Stimulated activated memory B cell treated with anti-CD40 and anti-IgM and Interleukin-4, amounts not matched to agents 10 μg/mL and 1 μg/mL and 100 μg/mL, for 72 hours (primary cell): ENCODE measurements around the gene LRRC73.
"Not testable (repeated sequence)": the region's sequence is repeated elsewhere in the genome, so short reads cannot be mapped to it uniquely, and the experiment has no call there.

Experiments
- ATAC-seq: fragments of 150-1000 bp; cut with Tn5 transposase; 2 replicates; pipeline ENCODE4 v1.10.0; 2021
- H3K27ac Mint-ChIP-seq: one replicate; pipeline ENCODE4 v1.8.0; 2022; ENCODE audit warnings: mild to moderate bottlenecking, mixed read lengths
- H3K27me3 Mint-ChIP-seq: one replicate; pipeline ENCODE4 v1.8.0; 2022; ENCODE audit warnings: mixed read lengths
- H3K36me3 Mint-ChIP-seq: one replicate; pipeline ENCODE4 v1.8.0; 2022; ENCODE audit warnings: mixed read lengths
- H3K4me1 Mint-ChIP-seq: one replicate; pipeline ENCODE4 v1.8.0; 2022; ENCODE audit warnings: mixed read lengths
- H3K4me3 Mint-ChIP-seq: one replicate; pipeline ENCODE4 v1.8.0; 2022; ENCODE audit warnings: mild to moderate bottlenecking, moderate library complexity, mixed read lengths
- H3K9me3 Mint-ChIP-seq: one replicate; pipeline ENCODE4 v1.8.0; 2022; ENCODE audit warnings: mixed read lengths

LRRC73 gene

DNA sequence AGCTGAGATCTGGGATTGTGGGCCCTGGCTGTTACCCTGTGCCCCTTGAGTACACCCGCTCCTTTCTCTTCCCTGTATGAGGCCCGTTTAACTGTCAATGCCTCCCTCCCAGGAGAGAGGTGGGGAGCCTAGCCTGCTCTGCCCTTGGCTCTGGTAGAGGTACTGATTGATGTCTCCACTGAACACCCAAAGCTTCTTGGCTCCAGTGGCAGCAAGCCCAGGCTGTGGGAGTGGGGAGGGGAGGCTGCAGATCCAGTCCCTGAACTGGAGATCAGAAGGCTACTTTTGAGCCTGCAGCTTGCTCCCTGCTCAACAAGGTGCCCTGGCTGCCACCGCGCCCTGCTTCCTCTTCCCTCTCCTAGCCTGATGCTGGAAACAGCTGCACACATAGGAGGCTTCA, 7.5 kb downstream of the LRRC73 start:
- no peaks in the 10 kb centered on the region for H3K9me3 Mint-ChIP-seq
- H3K4me3 Mint-ChIP-seq: no peak overlapping the region
- H3K36me3 Mint-ChIP-seq: peaks cover 60% of the 10 kb centered on the region
- peaks cover 4% of the 10 kb centered on the region for H3K27me3 Mint-ChIP-seq
- ATAC-seq: no peak
- no peak overlapping the region for H3K27ac Mint-ChIP-seq
- peaks cover 16% of the 10 kb centered on the region for H3K4me1 Mint-ChIP-seq

DNA sequence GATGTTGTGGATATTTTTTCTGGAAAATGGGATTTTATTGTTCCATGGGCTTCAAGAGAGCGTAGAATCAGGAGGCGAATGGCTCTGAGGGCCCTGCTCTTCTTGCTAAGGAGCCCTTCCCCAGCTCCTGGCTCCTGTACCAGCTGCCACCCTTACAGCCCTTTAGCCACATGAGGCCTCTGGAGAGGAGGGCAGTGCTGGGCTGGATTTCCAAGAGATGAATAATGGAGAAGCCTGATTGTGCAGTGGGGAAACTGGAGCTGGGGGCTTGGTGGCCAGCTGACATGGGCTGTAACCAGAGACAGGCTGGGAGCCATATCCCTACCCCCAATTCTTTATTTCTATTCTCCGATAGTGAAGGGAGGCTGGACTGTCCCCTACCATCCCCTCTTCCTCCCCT, 9.2 kb downstream of the LRRC73 start:
- H3K27ac Mint-ChIP-seq: no peak overlapping the region
- no peak for ATAC-seq
- no peak overlapping the region for H3K4me3 Mint-ChIP-seq
- no peaks in the 10 kb centered on the region for H3K27me3 Mint-ChIP-seq
- no peaks in the 10 kb centered on the region for H3K9me3 Mint-ChIP-seq
- H3K36me3 Mint-ChIP-seq: peaks cover 52% of the 10 kb centered on the region
- H3K4me1 Mint-ChIP-seq: no peaks in the 10 kb centered on the region

DNA sequence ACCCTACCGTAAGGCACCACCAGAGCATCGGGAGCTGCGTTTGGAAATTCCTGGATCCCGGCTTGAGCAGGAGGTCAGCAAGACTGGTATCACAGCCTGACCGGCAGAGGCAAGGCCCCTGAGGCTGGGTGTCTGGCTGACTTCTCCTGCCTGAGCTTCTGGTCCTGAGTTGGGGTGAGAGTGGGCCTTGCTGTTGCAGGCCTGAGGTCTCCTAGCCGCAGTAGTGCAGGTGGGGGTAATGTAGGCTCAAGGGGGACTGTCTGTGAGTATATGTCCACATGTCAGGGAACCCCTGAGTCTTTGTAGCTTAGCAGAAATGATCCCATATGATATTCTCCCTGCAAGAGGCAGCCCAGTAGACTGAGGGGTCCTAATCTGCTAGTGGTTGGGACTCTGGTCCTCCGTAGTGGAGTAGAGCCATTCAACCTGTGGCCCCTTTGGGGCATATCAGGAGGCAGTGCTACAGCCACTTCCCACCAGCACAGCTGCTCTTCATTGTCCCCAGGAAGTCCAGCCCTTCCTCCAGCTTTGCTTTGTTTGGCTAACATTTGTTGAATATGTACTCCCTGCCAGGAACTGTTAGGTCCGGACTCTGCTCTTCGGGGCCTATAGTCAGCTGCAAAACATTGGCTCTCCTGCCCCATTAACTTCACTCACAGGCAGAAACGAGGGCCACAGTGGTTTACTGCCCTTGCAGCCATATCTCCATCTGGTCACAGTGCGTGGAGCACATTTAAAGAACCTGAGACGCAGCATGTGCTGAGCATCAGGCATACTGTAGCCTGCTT, 10.9 kb downstream of the LRRC73 start:
- Mint-ChIP-seq H3K27me3 (no peaks in the 10 kb centered on the region), H3K27ac (no peak overlapping the region), H3K9me3 (no peaks in the 10 kb centered on the region), H3K36me3 (peaks cover 52% of the 10 kb centered on the region), H3K4me3 (no peak overlapping the region), H3K4me1 (peaks cover 7% of the 10 kb centered on the region)
- no peak for ATAC-seq

DNA sequence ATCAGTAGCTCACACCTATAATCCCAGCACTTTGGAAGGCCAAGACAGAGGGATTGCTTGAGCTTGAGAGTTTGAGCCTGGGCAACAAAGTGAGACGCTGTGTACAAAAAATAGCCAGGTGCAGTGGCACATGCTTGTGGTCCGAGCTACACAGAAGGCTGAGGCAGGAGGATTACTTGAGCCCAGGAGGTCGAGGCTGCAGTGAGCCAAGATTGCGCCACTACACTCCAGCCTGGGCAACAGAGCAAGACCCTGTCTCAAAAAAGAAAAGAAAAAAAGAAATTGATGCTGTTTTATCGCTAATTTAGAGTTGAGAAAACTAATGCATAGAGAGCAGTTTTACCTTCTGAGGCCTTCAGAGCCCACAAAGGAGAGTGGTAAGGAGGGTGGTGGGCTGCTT, 11.9 kb downstream of the LRRC73 start:
- not testable (repeated sequence) for ATAC-seq, H3K9me3 Mint-ChIP-seq, H3K27me3 Mint-ChIP-seq, H3K27ac Mint-ChIP-seq, H3K4me3 Mint-ChIP-seq, H3K4me1 Mint-ChIP-seq
- H3K36me3 Mint-ChIP-seq: peaks cover 45% of the 10 kb centered on the region

DNA sequence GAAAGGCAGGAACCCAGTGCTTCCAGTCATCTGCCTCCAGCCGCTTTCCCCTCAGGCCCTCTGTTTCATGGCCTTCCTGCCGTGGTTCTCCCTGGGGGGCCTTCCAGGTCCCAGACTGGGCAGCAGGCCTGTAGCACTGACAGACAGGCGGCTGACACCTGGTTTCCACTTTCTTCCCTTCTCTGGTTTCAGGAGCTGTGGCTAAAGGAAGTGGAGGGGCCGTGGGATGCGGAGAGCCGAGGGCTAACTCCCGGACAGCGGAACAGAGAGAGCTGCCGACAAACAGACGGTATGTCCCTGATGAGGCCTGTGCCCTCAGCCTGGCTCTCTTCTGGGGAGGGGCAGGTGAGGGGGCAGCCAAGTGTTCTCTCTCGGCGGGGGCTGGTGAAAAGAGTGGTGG, 12.5 kb downstream of the LRRC73 start:
- peaks cover 39% of the 10 kb centered on the region for H3K36me3 Mint-ChIP-seq
- ATAC-seq: no peak
- no peak overlapping the region for H3K27ac Mint-ChIP-seq
- no peaks in the 10 kb centered on the region for H3K9me3 Mint-ChIP-seq
- H3K27me3 Mint-ChIP-seq: no peaks in the 10 kb centered on the region
- H3K4me1 Mint-ChIP-seq: peaks cover 7% of the 10 kb centered on the region
- no peak overlapping the region for H3K4me3 Mint-ChIP-seq

DNA sequence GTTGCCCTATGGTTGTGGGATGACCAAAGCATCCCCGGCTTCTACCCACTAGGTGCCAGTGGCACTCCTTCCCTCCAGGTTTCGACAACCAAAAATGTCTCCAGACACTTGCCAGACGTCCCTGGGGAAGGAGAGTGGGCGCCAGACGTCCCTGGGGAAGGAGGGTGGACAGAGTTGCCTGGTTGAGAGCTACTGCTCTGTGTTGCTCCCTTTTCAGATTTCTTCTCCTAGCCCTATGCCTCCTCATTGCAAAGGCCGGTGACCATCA, 13.1 kb downstream of the LRRC73 start:
- Mint-ChIP-seq H3K36me3 (peaks cover 33% of the 10 kb centered on the region), H3K4me1 (peaks cover 7% of the 10 kb centered on the region)

DNA sequence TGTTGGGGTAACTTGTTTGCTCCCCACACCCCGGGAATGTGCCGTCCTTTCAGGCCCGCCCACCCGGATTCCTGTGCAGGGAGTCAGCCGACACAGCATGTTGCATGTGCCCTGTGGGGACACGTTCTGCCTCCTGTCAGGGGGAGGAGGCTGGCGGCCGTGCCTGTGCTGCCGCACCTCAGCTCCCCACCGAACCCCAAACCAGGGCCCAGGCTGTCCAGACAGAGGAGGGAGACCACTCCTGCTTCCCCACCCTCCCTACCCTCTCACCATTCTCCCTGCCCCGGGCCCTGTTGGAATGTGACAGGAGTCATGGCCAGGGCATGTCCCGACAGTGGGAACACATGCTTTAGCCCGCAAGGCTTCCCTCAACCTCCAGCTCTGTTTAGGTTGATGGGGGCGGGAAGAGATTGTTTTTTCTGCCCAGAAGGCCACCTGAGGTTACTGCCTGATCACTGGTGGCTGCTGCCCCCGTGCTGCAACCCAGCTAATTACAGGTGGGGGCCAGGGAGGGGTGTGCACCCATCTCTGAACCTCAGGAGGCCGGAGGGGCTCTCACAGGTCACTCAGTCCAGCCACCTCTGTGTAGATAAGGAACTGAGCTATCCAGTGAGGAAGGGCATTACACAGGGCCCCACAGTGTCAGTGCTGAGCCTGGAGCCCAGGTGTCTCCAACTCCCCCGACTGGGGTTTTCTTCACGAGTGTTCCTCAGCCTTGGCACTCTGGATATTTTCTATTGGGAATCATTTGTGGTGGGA, 13.6 kb downstream of the LRRC73 start:
- no peak overlapping the region for H3K27ac Mint-ChIP-seq
- no peaks in the 10 kb centered on the region for H3K27me3 Mint-ChIP-seq
- peaks cover 28% of the 10 kb centered on the region for H3K36me3 Mint-ChIP-seq
- H3K4me3 Mint-ChIP-seq: no peak overlapping the region
- ATAC-seq: no peak
- H3K4me1 Mint-ChIP-seq: peaks cover 7% of the 10 kb centered on the region
- no peaks in the 10 kb centered on the region for H3K9me3 Mint-ChIP-seq

More for the DNA sequence above, 13.1 kb downstream of the LRRC73 start:
- no peaks in the 10 kb centered on the region for H3K9me3 Mint-ChIP-seq
- no peak for ATAC-seq
- H3K27ac Mint-ChIP-seq: no peak overlapping the region
- no peaks in the 10 kb centered on the region for H3K27me3 Mint-ChIP-seq
- H3K4me3 Mint-ChIP-seq: no peak overlapping the region

DNA sequence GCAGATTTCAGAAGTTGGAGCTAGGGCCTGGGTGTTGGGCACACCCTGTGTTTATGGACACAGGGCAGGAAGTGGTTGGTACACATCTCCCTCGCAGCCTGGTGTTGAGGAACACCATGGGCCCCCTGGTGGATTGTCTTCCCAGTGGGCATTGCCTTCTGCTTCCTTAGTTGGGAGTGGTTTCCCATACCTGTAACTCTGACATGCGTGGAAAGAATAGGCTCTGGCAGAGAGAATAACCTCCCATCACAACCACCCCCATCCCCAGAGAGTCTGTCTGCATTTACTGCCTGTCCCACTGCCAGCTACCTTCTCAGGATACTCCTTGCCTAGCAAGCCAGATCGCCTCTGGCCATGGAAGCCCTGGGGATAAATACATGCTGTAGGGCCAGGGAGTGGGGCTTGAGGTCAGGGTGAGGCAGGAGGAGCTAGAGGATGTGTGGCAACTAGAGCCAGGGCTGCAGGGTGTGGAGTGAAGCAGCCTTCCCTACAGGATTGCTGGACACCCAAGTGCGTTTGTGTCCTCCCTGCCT, 14.7 kb downstream of the LRRC73 start:
- peaks cover 18% of the 10 kb centered on the region for H3K36me3 Mint-ChIP-seq
- peak overlapping the region; percentile 29 for H3K27ac Mint-ChIP-seq
- no peaks in the 10 kb centered on the region for H3K27me3 Mint-ChIP-seq
- no peak for ATAC-seq
- H3K4me1 Mint-ChIP-seq: peaks cover 7% of the 10 kb centered on the region
- H3K4me3 Mint-ChIP-seq: no peak overlapping the region
- no peaks in the 10 kb centered on the region for H3K9me3 Mint-ChIP-seq

DNA sequence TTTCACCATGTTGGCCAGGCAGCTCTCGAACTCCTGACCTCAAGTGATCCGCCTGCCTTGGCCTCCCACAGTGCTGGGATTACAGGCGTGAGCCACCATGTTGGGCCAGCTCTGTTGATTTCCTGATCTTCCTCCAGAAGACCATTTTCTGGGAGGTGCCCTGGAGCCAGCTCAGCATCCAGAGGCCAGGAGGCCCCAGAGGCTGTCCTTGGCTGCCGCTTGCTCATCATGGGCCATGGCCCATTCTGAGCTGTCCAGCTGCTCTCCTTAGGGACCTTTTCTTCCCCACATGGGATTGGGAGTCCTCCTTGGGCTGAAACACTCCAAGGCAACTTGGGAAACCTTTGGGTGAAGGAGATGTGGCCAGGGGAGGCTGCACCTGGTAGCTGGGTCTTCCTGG, 15.4 kb downstream of the LRRC73 start:
- no peak for ATAC-seq
- Mint-ChIP-seq H3K36me3 (peaks cover 19% of the 10 kb centered on the region), H3K27me3 (no peaks in the 10 kb centered on the region), H3K4me1 (peaks cover 12% of the 10 kb centered on the region), H3K4me3 (no peak overlapping the region), H3K27ac (peak overlapping the region; percentile 29), H3K9me3 (no peaks in the 10 kb centered on the region)

DNA sequence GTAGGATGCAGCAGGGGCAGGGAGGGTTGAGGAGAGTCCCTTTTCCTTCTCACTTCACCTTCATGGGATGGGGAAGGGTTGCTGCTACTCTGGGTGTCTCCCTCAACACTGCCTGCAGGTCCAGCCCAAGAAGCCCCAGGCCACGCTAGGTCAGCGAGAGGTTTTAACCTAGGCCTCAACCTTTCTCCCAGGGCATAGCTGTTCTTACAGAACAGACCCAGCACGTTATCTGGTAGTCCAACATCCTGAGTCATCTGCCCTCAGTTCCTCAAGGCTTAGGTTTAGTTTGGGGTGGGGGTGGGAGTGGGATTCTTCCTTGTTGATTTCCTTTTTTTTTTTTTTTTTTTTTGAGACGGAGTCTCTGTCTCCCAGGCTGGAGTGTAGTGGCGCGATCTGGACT, 15.8 kb downstream of the LRRC73 start:
- Mint-ChIP-seq H3K9me3 (no peaks in the 10 kb centered on the region), H3K4me3 (no peak overlapping the region), H3K36me3 (peaks cover 15% of the 10 kb centered on the region), H3K27ac (no peak overlapping the region), H3K27me3 (no peaks in the 10 kb centered on the region), H3K4me1 (peaks cover 14% of the 10 kb centered on the region)
- no peak for ATAC-seq

DNA sequence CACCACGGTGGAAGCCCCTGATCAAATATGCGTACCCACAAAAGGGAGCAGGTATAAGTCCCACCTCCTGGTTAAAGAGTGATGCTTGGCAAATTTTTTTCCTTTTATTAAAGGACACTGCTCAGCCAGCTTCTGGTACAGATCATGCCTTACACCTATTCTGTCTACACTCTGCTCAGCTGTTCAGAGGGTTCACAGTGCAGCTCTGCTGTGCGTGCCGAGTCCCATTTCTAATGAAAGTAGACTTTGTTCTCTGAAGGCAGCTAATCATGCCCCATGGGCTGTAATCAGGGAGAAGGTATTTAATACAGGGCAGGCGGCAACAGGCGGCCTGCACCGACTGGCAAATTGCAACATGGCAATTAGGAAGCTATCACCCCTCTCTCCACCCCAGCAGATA, 16.3 kb downstream of the LRRC73 start:
- no peaks in the 10 kb centered on the region for H3K27me3 Mint-ChIP-seq
- H3K9me3 Mint-ChIP-seq: no peaks in the 10 kb centered on the region
- no peak overlapping the region for H3K27ac Mint-ChIP-seq
- H3K4me1 Mint-ChIP-seq: peaks cover 18% of the 10 kb centered on the region
- no peak for ATAC-seq
- peaks cover 11% of the 10 kb centered on the region for H3K36me3 Mint-ChIP-seq
- no peak overlapping the region for H3K4me3 Mint-ChIP-seq

DNA sequence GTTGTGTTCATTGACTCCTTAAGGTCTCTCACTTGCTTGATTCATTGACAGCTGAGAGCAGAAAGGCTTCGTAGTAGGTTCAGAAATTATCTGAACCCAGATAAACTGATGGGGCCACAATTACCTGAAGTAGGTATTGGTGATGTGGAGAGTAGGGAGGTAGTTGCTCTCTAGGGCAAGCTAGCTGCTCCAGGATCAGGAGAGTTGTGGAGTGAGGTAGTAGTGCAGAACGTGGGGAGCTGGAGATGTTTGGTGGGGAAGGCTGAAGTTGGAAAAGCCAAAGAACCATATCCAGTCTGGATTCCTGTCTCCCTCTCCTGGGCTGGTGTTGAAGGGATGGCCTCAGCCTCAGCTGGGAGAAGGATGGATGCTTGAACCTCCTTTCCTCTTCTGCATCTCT, 16.9 kb downstream of the LRRC73 start:
- no peak for ATAC-seq
- Mint-ChIP-seq H3K9me3 (no peaks in the 10 kb centered on the region), H3K4me3 (no peak overlapping the region), H3K36me3 (peaks cover 7% of the 10 kb centered on the region), H3K27ac (no peak overlapping the region), H3K27me3 (no peaks in the 10 kb centered on the region), H3K4me1 (peaks cover 22% of the 10 kb centered on the region)

DNA sequence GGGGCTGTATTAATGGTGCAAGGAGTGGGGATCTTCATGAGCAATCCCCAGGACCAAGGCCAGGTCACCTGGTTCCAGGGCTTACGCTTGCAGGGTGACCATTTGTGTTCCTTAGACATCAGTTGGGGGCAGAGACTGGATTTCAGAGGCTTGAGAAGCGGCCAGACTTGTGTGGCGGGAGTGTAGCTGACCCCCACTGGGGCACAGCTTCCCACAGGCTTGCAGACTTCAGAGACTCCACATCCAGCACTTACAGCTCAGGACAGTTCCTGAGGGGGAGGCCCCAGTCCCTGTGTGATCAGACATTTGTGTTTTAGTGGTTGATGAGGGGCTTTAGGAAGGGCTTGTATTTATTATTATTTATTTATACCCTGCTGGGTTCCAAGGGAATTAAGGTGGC, 17.5 kb downstream of the LRRC73 start:
- peaks cover 26% of the 10 kb centered on the region for H3K4me1 Mint-ChIP-seq
- ATAC-seq: no peak
- no peak overlapping the region for H3K27ac Mint-ChIP-seq
- no peak overlapping the region for H3K4me3 Mint-ChIP-seq
- peaks cover 10% of the 10 kb centered on the region for H3K36me3 Mint-ChIP-seq
- no peaks in the 10 kb centered on the region for H3K9me3 Mint-ChIP-seq
- H3K27me3 Mint-ChIP-seq: no peaks in the 10 kb centered on the region

DNA sequence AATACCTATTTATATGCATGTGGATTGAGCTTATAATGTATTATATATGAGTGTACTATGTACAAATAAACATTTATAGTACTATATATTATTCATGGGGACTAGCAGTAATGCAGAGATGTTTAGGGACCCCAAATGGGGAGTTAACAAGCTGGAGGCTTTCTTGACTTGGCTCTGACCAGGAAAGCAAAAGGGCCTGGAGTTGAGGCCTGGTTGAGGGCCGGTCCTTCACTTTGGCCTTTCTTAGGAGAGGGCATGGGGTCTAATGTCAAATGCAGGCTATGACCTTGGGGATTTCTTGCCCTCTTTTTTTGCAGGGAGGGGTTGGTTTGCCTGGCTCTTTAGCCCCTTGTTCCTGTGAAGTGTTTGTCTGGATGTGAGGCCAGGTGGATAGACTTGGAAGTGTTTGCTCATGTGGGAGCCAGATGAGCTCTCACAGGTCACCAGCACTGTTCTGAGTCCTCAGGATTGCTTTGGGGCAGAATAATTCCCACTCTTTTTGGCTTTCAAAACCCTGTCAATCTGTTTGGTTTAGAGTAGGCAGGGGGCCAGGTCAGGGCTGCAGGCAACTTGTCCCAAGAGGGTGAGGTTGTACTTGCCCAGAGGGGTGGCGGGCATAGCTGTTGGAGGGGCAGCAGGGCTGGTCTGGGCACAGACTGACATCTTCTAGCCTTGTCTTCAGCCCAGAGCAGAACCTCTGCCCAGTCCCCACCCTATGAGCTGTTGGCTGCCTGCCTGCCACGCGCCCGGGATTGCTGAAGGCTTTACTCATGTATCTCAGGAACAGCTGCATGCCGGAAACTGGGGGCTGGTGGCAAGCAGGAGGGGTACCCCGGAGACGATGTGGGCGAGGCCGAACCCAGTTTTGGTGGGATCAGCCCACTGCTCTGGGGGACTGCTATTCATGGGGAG, 18.1 kb downstream of the LRRC73 start:
- Mint-ChIP-seq H3K4me3 (no peak overlapping the region), H3K4me1 (peaks cover 26% of the 10 kb centered on the region), H3K27me3 (no peaks in the 10 kb centered on the region), H3K9me3 (no peaks in the 10 kb centered on the region), H3K36me3 (peaks cover 10% of the 10 kb centered on the region), H3K27ac (no peak overlapping the region)
- no peak for ATAC-seq

DNA sequence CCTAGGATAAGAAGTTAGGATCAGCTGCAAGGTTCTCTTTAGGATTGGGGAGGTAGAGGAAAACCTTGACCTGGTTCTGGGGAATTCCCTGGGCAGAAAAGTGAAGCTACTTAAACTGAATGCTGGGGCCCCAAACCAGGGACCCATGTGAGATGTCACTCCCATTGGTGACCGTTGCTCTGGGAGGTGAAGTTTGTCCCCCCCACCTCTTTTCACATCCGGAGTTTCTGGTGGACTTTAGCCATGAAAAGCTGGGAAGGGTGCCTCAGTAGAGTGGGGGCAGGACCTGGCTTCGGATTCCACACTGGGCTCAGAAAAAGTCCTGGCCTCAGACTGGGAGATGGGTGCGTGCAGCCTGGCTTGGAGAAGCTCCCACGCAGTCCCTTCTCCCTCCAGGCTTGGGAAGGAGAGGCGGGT, 19.6 kb downstream of the LRRC73 start:
- H3K27ac Mint-ChIP-seq: no peak overlapping the region
- H3K27me3 Mint-ChIP-seq: no peaks in the 10 kb centered on the region
- H3K4me3 Mint-ChIP-seq: no peak overlapping the region
- H3K9me3 Mint-ChIP-seq: no peaks in the 10 kb centered on the region
- peaks cover 10% of the 10 kb centered on the region for H3K36me3 Mint-ChIP-seq
- ATAC-seq: no peak
- peaks cover 26% of the 10 kb centered on the region for H3K4me1 Mint-ChIP-seq
